Activated naive CD4-positive, alpha-beta T cell treated with Interleukin-2 at 50 U/mL for 16 hours (primary cell): Measurements from ENCODE around the gene SURF4.

ENCODE experiments used
- DNase-seq: peaks from one replicate; pipeline ENCODE4 v3.0.0-alpha.2; 2020

Gene SURF4

GRCh38 chr9:133375724-133376654 is at the start of gene SURF4, which contains the start of gene STKLD1:
Gene SURF4 (minus strand): TSS chr9:133376060. CDS start chr9:133375969, 91 bp downstream.
Gene STKLD1 (plus strand): TSS chr9:133376366. CDS start chr9:133376474, 108 bp downstream.
- peak; percentile 96 for DNase-seq

DNA sequence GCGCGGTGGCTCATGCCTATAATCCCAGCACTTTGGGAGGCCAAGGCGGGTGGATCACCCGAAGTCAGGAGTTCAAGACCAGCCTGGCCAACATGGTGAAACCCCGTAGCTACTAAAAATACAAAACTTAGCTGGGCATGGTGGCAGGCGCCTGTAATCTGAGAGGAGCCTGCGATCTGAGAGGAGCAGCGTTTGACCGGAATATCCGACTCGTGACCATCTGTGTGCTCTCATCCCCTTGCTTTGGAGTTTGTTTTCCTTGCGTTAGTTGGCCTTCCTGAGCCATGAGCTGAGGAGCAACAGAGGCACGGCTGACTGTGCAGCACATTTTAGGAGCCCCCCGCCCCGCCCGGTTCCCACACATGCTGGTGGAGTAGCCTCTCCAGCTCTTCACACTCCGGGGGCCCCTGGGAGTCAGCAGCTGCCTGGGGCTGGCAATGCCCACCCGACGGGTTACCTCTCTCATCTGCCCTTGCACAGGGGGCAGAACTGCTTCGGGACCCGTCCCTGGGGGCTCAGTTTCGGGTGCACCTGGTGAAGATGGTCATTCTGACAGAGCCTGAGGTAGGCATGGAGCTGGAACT is 49.3 kb upstream of the SURF4 start:
- no peak for DNase-seq

DNA sequence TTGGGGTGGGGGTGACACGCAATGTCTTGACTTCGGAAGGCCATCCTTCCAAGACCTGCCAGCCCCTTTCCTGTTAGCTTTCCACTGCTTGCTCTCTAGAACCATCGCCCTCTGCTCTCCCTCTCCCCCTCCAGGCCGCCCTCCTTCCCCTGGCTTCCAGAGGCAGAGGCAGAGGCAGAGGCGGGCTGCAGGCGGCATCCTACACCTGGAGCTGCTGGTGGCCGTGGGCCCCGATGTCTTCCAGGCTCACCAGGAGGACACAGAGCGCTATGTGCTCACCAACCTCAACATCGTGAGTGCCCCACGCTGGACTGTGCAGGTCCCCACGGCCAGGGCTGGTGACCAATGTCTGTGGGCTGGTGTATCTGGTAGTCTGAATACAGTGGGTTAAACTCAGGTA is 48.3 kb upstream of the SURF4 start:
- no peak for DNase-seq

- no peak for DNase-seq
These were observed 47.4 kb upstream of the SURF4 start for GRCh38 chr9:133423216-133423615.

DNA sequence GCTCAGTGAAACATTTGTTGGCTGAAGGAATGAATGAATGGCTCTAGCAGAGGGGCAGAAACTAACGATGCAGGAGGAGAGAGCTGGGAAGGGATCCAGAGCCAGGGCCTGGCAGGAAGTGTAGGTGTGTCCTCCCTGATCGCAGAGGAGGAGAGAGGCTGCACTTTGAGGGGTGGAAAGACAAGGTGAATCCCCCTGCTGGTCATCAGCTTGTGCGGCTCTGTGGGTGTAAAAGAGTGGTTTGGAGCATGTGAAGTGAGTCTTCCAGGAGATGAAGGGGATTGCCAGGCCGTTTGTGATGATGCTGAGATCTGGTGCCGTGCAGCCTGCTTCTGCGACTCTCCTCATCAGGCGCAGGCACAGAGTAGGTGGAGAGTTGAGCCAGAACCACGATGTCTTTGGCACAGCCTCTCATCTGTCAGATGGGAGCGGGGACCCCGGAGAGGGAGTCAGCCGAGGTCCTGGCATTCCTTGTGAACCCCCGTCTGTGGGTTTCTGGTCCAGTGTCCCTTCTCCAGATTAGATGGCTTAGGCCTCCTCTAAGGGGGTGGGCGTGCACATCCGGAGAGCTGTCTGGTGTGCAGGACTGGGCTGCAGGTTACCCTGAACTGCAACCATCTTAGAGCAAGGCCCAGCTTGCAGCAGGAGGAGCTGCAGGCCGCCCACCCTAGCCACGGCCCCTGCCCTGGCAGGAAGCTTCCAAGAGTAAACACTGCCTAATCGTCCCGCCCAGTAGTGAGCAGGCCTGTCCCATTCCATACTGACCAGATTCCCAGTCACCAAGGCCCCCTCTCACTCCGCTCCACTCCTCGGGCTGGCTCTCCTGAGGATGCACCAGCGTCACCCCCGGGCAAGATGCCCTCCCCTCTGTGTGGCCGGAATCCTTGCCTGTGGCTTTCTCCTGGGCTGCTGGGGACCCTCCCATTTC is 46.0 kb upstream of the SURF4 start, which contains the start of gene ADAMTS13:
ADAMTS13 (plus strand) TSS at position 753 of the 928 bp plus-strand sequence; CDS start at position 830, 77 bp downstream.
- DNase-seq: peak; percentile 46

- DNase-seq: no peak
These were observed 44.5 kb upstream of the SURF4 start for GRCh38 chr9:133420392-133420827.

DNA sequence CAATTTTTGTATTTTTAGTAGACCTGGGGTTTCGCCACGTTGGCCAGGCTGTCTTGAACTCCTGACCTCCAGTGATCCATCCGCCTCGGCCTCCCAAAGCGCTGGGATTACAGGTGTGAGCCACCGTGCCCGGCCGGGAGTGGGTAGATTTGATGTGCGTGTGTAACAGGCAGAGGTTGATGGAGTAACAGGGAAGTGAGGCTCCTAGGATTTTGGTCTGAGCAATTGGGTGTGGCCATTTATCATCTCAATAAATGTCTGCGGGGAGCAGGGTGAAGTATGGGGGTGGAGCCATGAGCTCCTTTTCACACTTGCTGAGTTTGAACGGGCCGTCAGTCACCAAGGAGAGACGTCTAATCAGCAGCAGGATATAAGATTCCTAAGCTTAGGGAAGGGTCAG is 43.1 kb upstream of the SURF4 start:
- DNase-seq: no peak

DNA sequence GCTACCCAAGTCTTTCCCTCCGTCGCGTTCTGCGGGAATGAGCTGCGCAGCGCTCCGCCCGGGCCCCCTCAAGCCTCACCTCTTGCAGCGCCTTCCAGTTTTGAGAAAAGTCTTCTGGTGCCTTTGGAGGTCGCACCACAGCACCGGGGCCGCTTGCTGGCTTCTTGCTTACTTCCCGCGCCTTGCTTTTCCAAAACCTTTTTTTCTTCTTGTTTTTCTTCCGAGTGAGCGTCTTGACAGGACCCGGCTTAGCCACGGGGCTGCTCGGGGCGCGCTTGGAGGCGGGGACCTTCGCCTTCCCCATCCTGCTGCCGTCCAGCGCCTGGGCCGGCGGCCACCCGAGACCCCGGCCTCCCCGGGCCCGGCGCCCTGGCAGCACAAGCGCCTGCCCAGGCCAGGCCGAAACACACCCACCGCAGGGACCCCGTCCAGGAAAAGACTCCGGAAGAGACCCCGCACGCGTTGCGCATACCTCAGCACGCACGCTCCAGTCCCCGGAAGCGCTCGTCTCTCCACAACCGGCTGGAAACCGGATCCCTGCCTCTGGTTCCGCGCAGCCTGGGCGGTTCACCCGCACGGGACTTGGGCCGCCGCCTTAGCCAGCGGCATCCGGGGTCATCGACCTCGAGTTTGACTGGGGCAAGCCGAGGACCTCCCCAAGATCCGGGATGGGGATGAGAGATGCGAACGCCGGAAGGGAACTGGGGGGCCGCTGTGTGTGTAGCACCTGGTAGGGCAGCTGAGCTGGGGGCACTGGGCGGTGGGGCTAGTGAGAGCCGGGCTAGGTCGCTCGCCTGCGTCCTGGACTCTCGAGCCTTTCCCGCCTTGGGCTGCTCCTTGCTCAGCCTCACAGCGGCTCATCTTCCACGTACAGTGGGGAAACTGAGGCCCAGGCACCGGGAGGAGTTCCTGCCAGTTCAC is 41.9 kb upstream of the SURF4 start, which contains the start of gene REXO4:
REXO4 (minus strand) TSS at position 470 of the 921 bp plus-strand sequence; CDS start at position 304, 166 bp downstream.
- peak; percentile 87 for DNase-seq

- no peak for DNase-seq
These were observed 39.3 kb upstream of the SURF4 start for GRCh38 chr9:133415170-133415569.

DNA sequence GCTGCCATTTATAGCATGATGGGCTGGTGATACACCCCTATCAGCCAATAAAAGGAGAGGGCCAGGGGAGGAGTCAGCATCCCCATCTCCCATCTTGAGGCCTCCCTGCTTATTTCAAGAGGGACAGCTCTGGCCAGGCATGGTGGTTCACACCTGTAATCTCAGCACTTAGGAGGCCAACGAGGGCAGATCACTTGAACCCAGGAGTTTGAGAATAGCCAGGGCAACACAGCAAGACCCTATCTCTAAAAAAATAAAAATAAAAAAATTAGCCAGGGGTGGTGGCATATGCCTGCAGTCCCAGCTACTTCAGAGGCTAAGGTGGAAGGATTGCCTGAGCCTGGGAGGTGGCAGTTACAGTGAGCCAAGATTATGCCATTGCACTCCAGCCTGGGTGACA is 32.2 kb upstream of the SURF4 start:
- DNase-seq: no peak

GRCh38 chr9:133406480-133407307 is 30.8 kb upstream of the SURF4 start:
- peak; percentile 87 for DNase-seq

- no peak for DNase-seq
These were observed 29.9 kb upstream of the SURF4 start for GRCh38 chr9:133405508-133406438.

DNA sequence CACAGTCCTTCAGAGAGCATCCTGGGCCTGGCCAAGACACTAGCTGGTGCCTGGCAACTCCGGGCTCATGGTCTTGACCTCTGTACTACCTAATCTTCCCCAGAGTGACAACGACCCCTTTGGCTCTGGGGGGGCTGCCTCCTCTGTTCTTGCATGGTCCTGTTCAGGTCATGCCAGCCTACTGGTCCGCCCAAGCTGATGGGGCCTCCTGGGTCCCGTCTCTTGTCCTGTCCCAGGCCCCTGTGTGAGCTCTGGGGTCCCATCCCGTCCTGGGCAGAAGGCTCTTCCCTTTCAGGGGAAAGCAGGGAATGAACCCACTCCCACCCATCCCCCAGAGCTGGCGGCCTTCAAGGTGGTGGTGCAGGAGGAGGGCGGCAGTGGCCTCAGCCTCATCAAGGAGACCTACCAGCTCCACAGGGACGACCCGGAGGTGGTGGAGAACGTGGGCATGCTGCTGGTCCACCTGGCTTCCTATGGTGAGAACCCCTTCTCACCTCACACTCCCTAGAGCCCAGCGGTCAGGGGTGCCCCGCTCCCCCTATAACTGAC is 28.7 kb upstream of the SURF4 start:
- no peak for DNase-seq

DNA sequence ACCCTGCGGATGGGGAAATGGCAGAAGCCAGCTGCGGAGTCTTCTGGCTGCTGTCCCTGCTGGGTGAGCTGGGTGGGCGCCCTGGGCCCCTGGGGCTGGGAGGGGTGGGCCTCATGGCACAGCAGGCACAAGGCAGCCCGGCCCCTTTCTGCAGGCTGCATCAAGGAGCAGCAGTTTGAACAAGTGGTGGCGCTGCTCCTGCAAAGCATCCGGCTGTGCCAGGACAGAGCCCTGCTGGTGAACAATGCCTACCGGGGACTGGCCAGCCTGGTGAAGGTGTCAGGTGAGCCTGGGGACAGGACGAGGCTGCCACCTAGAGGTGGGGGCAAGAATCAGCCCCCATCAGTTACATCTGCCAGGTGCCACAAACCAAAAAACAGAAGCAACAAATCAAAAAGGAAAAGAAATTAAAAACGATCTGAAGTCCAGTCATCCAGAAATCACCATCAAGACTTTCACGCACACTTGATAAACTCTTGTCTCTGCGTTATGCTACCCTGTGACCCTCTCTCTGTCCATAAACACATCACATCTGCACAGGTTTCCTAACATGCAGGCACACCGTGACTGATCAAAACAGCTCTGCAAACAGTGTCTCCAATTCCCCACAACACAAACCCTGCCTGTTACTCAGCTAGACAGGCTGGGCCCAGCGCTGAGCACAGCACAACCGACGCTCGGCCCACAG is 28.1 kb upstream of the SURF4 start:
- peak; percentile 64 for DNase-seq

- DNase-seq: no peak
These were observed 26.8 kb upstream of the SURF4 start for GRCh38 chr9:133402689-133403088.

DNA sequence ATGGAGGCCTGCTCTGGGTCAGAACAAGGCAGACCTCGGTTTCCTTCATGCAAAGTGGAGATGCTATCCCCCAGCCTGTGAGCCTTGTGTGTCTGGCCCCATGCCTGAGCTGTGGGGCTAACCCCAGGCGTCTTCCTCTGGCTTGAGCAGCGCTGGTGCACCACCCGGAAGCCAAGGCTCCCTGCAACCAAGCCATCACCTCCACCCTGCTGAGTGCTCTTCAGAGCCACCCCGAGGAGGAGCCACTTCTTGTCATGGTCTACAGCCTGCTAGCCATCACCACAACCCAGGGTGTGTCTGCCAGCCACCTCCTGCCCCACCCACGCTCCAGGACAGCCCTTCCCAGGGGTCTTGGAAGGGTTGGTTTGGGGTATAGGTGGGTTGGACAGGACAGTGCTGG is 25.7 kb upstream of the SURF4 start:
- no peak for DNase-seq

- no peak for DNase-seq
These were observed 24.4 kb upstream of the SURF4 start for GRCh38 chr9:133400292-133400691.

DNA sequence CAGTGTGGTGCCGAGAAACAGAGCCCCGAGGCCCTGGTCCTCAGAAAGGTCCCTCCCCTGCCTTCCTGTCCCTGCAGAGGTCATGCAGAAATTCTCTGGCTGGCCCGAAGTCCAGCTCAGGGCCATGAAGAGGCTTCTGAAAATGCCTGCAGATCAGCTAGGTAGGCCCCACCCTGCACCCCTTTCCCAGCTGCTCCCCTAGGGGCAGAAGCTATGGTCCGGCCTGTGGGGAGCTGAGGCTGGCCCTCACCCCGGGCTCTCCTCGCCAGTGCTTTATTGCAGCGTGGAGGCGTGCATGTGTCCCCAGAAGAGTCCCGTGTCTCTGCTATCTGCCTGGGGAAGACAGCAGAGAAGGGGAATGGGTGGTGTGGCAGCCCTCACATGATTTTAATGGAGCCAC is 22.0 kb upstream of the SURF4 start:
- no peak for DNase-seq

- no peak for DNase-seq
These were observed 21.5 kb upstream of the SURF4 start for GRCh38 chr9:133397370-133397769.
